Activated CD8-positive, alpha-beta memory T cell treated with anti-CD3 and anti-CD28 coated beads, Interleukin-2, amount 10 ng/mL, durations not matched to agents 7 days and 5 days (primary cell): Measurements from ENCODE around the gene SMOC1. TPM values are rescaled to one million over a fixed set of nuclear protein-coding genes. Genes with fewer than 3 reads are reported as not detected.

Source experiments
- ATAC-seq: fragments of 150-1000 bp; cut with Tn5 transposase; one replicate; pipeline ENCODE4 v1.10.0; 2021; ENCODE audit warnings: moderate library complexity
- CTCF ChIA-PET: fragments of 350-600 bp; sonication (Branson Sonifier 250); formaldehyde crosslinking; loops from one replicate; lab custom pipeline; 2021; ENCODE audit warnings: antibody characterized with exemption; lab: Charles Lee
- DNase-seq: peaks from one replicate; pipeline ENCODE4 v3.0.0-alpha.2; 2020
- H3K27ac Mint-ChIP-seq: one replicate; pipeline ENCODE4 v1.8.0; 2021; ENCODE audit warnings: mild to moderate bottlenecking, mixed read lengths
- H3K27me3 Mint-ChIP-seq: one replicate; pipeline ENCODE4 v1.8.0; 2021; ENCODE audit warnings: mixed read lengths
- H3K36me3 Mint-ChIP-seq: one replicate; pipeline ENCODE4 v1.8.0; 2021; ENCODE audit warnings: mild to moderate bottlenecking, mixed read lengths
- H3K4me1 Mint-ChIP-seq: one replicate; pipeline ENCODE4 v1.8.0; 2021; ENCODE audit warnings: mixed read lengths
- H3K4me3 Mint-ChIP-seq: one replicate; pipeline ENCODE4 v1.8.0; 2021; ENCODE audit warnings: mild to moderate bottlenecking, moderate library complexity, mixed read lengths
- H3K9me3 Mint-ChIP-seq: one replicate; pipeline ENCODE4 v1.8.0; 2022; ENCODE audit warnings: low read depth, mixed read lengths
- total RNA-seq, 2 experiments: library from RNA; stranded (reverse); gene quantifications; one replicate each; pipeline ENCODE4 v1.2.3, GENCODE V29; 2021

Gene SMOC1
- total RNA-seq, 2 experiments from 2014 or later = not detected

DNA sequence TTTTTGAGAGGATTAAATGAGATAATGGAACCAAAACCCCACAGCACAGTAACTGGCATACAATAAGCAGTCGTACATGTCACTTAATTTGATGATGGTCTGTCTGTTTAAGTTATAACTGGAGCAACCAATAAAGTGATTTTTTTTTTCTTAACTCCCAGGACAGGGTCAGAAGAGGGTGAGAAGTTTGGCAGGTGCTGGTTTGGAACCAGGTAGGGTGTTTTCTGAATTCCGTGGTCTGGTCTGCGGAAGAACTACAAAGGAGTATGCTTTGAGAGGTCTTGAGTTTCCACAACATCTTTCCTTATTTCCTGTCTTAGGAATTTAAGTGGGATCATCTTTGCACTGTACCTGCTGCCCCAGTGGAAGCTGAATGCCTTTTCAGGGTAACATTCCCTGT is 197.8 kb downstream of the SMOC1 start:
- ATAC-seq = no peak

DNA sequence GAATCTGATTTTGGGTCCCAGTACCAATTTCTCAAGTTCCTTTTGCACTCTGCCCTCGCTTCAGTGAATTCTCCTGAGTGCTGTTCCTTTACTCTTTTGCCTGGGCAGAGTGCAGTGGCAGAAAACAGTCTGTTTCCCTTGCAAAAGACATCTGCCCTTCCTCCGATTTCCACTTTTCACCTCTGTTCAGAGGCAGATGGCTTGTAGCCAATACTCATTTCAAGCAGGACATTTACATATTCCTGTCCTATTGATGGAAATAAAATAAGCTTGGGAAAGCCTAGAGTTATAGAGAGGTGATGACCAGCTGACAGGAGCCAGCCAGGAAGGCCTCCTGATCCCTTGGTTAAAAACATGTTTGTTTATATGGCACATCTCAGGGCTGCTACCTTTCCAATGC is 198.5 kb downstream of the SMOC1 start:
- CTCF ChIA-PET = no interaction called here
- Mint-ChIP-seq H3K4me3 (no peak overlapping the region), H3K4me1 (no peaks in the 10 kb centered on the region), H3K9me3 (no peaks in the 10 kb centered on the region), H3K27me3 (peaks cover 52% of the 10 kb centered on the region), H3K27ac (no peak overlapping the region), H3K36me3 (no peaks in the 10 kb centered on the region)
- no peak for ATAC-seq
- DNase-seq = no peak

More for the DNA sequence above, 197.8 kb downstream of the SMOC1 start:
- DNase-seq = no peak
- no peaks in the 10 kb centered on the region for H3K9me3 Mint-ChIP-seq
- CTCF ChIA-PET = no interaction called here
- no peak overlapping the region for H3K27ac Mint-ChIP-seq
- no peak overlapping the region for H3K4me3 Mint-ChIP-seq
- H3K27me3 Mint-ChIP-seq = peaks cover 54% of the 10 kb centered on the region
- H3K36me3 Mint-ChIP-seq = no peaks in the 10 kb centered on the region
- H3K4me1 Mint-ChIP-seq = no peaks in the 10 kb centered on the region

DNA sequence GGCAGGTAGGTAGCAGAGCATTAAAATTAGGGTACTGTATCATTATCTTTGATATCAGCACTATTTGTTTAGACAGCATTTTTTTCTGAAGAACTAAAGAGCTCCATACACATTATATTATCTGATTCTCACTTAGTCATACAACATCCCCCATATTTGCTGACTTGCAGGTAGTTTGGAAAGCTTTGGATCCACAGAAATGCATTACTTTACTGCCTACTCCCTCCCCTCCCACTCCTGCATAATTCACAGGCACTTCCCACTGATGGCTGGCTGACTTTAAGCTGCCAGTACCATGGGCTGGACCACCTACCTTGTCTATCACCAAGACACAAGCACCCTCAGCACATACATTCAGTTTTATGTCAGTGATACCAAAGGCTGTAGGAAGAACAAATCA is 199.1 kb downstream of the SMOC1 start:
- Mint-ChIP-seq H3K4me1 (no peaks in the 10 kb centered on the region), H3K9me3 (no peaks in the 10 kb centered on the region), H3K27me3 (peaks cover 48% of the 10 kb centered on the region), H3K4me3 (no peak overlapping the region), H3K36me3 (no peaks in the 10 kb centered on the region), H3K27ac (no peak overlapping the region)
- DNase-seq = no peak
- CTCF ChIA-PET = no interaction called here
- ATAC-seq = no peak

DNA sequence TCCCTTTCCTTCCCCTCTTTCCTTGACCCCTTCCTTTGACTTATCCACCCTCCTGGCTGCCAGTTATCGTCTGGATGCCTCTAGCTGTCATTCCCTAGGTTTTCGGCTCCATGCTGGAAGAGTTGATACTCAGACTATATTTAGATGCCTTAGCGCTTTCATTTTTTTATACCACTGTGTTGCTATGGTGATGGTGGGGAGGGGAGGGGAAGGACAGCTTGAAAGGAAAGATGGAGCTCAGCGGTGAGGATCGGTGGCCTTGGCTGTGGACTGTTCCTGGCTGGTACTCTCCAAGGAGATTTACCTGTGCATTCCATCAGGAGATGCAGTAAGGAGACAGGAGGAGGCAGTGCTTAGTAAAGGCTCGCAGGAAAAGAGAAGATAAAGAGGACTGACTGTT is 200.9 kb downstream of the SMOC1 start:
- H3K4me3 Mint-ChIP-seq = no peak overlapping the region
- ATAC-seq = no peak
- H3K27ac Mint-ChIP-seq = no peak overlapping the region
- no peak for DNase-seq
- CTCF ChIA-PET = no interaction called here
- no peaks in the 10 kb centered on the region for H3K4me1 Mint-ChIP-seq
- no peaks in the 10 kb centered on the region for H3K9me3 Mint-ChIP-seq
- H3K27me3 Mint-ChIP-seq = peaks cover 57% of the 10 kb centered on the region
- H3K36me3 Mint-ChIP-seq = no peaks in the 10 kb centered on the region

Other genes with a start within 250 kb of the SMOC1 start
- 100 to 1,000 TPM; 335 to 407 TPM for gene SRSF5, start 112.3 kb upstream of the SMOC1 start, total RNA-seq
- not detected for gene SLC10A1, start 82.2 kb upstream of the SMOC1 start, total RNA-seq